ENCODE measurements around the gene ZNF771. TPM values are rescaled to one million over a fixed set of nuclear protein-coding genes. Genes with fewer than 3 reads are reported as not detected.

Gene ZNF771
- 3.8 TPM for total RNA-seq
- long read RNA-seq, transcript ZNF771-201 (3 exons, 2,371 nt) = major isoform, 6 of 13 reads
- long read RNA-seq, partial matches to known transcripts = 3 of 13 reads
- long read RNA-seq, other reads (novel, unspliced or antisense) = 3 of 13 reads

- Histone ChIP-seq H3K4me3 (peak within 1 kb of the TSS; percentile 72), H3K9me3 (no peaks in the 10 kb centered on the region), H3K4me1 (peaks cover 27% of the 10 kb centered on the region), H3K27ac (peak within 1 kb of the TSS; percentile 78), H3K36me3 (peaks cover 4% of the 10 kb centered on the region), H3K27me3 (ENCODE audit: low read depth) (no peaks in the 10 kb centered on the region)
- intact Hi-C loops (cut with DNase I) = no loop called here
- ATAC-seq (peak; percentile 97 to 98), DNase-seq (peak; percentile 94)
- no peak for TF ChIP-seq CTCF (IDR thresholded peaks at IDR 0.05)
Observed at GRCh38 chr16:30407102-30407803, at the start of gene ZNF771. Gene ZNF771 (plus strand): TSS chr16:30407606. CDS start chr16:30408054, 448 bp downstream.

GRCh38 chr16:30357715-30358576, 49.5 kb upstream of the ZNF771 start:
- no peak overlapping the region for H3K4me3 ChIP-seq
- no peaks in the 10 kb centered on the region for H3K9me3 ChIP-seq
- H3K27me3 ChIP-seq (ENCODE audit: low read depth) = no peaks in the 10 kb centered on the region
- DNase-seq = no peak
- no peak for ATAC-seq
- H3K27ac ChIP-seq = no peak overlapping the region
- H3K36me3 ChIP-seq = peaks cover 61% of the 10 kb centered on the region
- intact Hi-C loops (cut with DNase I) = no loop called here
- no peak for TF ChIP-seq CTCF (IDR thresholded peaks at IDR 0.05)
- H3K4me1 ChIP-seq = peaks cover 28% of the 10 kb centered on the region

GRCh38 chr16:30358577-30358936, 48.8 kb upstream of the ZNF771 start:
- Histone ChIP-seq H3K4me1 (peaks cover 22% of the 10 kb centered on the region), H3K27ac (no peak overlapping the region), H3K36me3 (peaks cover 60% of the 10 kb centered on the region), H3K4me3 (no peak overlapping the region), H3K27me3 (ENCODE audit: low read depth) (no peaks in the 10 kb centered on the region), H3K9me3 (no peaks in the 10 kb centered on the region)
- DNase-seq = no peak
- ATAC-seq = no peak
- TF ChIP-seq CTCF (IDR thresholded peaks at IDR 0.05) = no peak
- intact Hi-C loops (cut with DNase I) = no loop called here

GRCh38 chr16:30358990-30359870, 48.2 kb upstream of the ZNF771 start:
- Histone ChIP-seq H3K27me3 (ENCODE audit: low read depth) (no peaks in the 10 kb centered on the region), H3K4me3 (no peak overlapping the region), H3K9me3 (no peaks in the 10 kb centered on the region), H3K27ac (no peak overlapping the region), H3K36me3 (peaks cover 64% of the 10 kb centered on the region), H3K4me1 (peaks cover 15% of the 10 kb centered on the region)
- ATAC-seq (no peak), DNase-seq (no peak)
- TF ChIP-seq CTCF (IDR thresholded peaks at IDR 0.05) = no peak
- intact Hi-C loops (cut with DNase I) = no loop called here

- peaks cover 70% of the 10 kb centered on the region for H3K36me3 ChIP-seq
- H3K27ac ChIP-seq = no peak overlapping the region
- H3K9me3 ChIP-seq = no peaks in the 10 kb centered on the region
- H3K4me3 ChIP-seq = no peak overlapping the region
- TF ChIP-seq CTCF (IDR thresholded peaks at IDR 0.05) = no peak
- ATAC-seq (no peak), DNase-seq (no peak)
- intact Hi-C loops (cut with DNase I) = no loop called here
- H3K4me1 ChIP-seq = peaks cover 12% of the 10 kb centered on the region
- no peaks in the 10 kb centered on the region for H3K27me3 ChIP-seq (ENCODE audit: low read depth)
Observed at GRCh38 chr16:30359871-30360170, 47.6 kb upstream of the ZNF771 start.
